Right lobe of liver (tissue), 4 donors: ENCODE results near the gene ST3GAL5.

Experiments used
- CTCF ChIP-seq, 4 donors: fragments of 200-600 bp in 3 of 4; fragments of 450-650 bp in 1 of 4; IDR thresholded peaks; one replicate each; pipeline versions ENCODE4 v1.5.1 to v1.8.0; 2016 to 2022; ENCODE audit warnings: antibody characterized with exemption in 4 of 4, mild to moderate bottlenecking in 2 of 4
- POLR2A ChIP-seq: fragments of 450-650 bp; IDR thresholded peaks from one replicate; pipeline ENCODE4 v1.6.1; 2017; ENCODE audit warnings: antibody characterized with exemption, mild to moderate bottlenecking
- donor health status: DM: no; HTN: no; CAD: no.
- donor health status: DM: no; HTN: no; CAD: no.
- donor health status: DM: no; HTN: yes; CAD: no.

GRCh38 chr2:85847051-85847588, 41.7 kb downstream of the ST3GAL5 start:
- TF ChIP-seq CTCF (IDR thresholded peaks at IDR 0.05) = no peak
- TF ChIP-seq POLR2A = no peak
